Thoracic aorta (tissue), 2 donors: ENCODE measurements around the gene CASS4. TPM values are rescaled to one million over a fixed set of nuclear protein-coding genes. Genes with fewer than 3 reads are reported as not detected.

Experiments
- ATAC-seq: fragments of 150-250 bp; one replicate; pipeline ENCODE4 v1.8.0; 2017; ENCODE audit warnings: low read depth; ENCODE audit not compliant: insufficient number of reproducible peaks, low FRiP score
- DNase-seq: peaks from one replicate; pipeline ENCODE4 v3.0.0-alpha.2; 2020; ENCODE audit warnings: low spot score
- H3K27ac ChIP-seq, 2 donors: fragments of 200-600 bp; sonication (generic); 1 replicate in 1 of 2; 2 replicates in 1 of 2; pipeline ENCODE4 v1.5.1; 2016; ENCODE audit warnings: mild to moderate bottlenecking in 2 of 2, moderate library complexity in 2 of 2
- H3K27me3 ChIP-seq: fragments of 200-600 bp; sonication (generic); replicated peaks from 2 replicates; pipeline ENCODE4 v1.6.0; 2016; ENCODE audit warnings: mild to moderate bottlenecking; ENCODE audit not compliant: insufficient read depth
- H3K36me3 ChIP-seq: fragments of 200-600 bp; sonication (generic); one replicate; pipeline ENCODE4 v1.5.1; 2016
- H3K4me1 ChIP-seq, 2 donors: fragments of 200-600 bp; sonication (generic); 1 replicate in 1 of 2; 2 replicates in 1 of 2; pipeline versions ENCODE4 v1.5.1 to v1.6.0; 2016; ENCODE audit warnings: low read depth in 2 of 2, mild to moderate bottlenecking in 1 of 2; ENCODE audit not compliant: control insufficient read depth in 1 of 2
- H3K4me3 ChIP-seq: fragments of 200-600 bp; sonication (generic); 2 replicates; pipeline ENCODE4 v1.5.1; 2016; ENCODE audit warnings: mild to moderate bottlenecking
- H3K9me3 ChIP-seq: fragments of 200-600 bp; sonication (generic); 2 replicates; pipeline ENCODE4 v1.5.1; 2016
- total RNA-seq, 2 donors: library from RNA; depleted of rRNA; stranded (reverse); fragments of >200 nt; gene quantifications; one replicate each; pipeline versions ENCODE4 v1.1.0 to v1.2.3, GENCODE V29; 2016
- TF ChIP-seq, protein P1 (sequence below): fragments of 200-600 bp; sonication (generic); IDR thresholded peaks from one replicate; pipeline ENCODE4 v1.5.1; 2019; ENCODE audit warnings: antibody characterized with exemption

Gene CASS4
- total RNA-seq, 2 donors from 2014 or later, result 3.0 to 3.1 TPM

DNA sequence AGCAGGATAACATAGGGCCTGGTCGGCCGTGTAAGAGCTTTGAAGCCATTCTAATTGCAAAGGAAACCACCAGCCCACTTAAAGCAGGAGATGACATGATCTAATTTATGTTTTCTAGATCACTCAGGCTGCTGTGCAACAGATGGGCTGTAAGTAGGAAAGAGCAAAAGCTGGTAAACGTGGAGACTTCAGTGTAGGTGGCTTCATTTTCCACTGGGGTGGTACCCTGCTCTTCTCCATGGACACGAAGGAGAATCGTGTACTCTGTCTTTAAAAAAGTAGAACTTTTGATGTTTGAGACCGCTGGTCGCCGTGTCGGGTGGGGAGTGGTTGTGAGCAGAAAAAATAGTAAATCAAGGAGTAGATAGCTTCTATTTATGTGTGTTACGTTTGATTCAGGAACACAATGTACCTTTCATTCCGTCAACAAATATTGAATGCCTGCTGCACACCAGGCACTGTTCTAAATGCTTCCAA is 6.4 kb downstream of the CASS4 start:
- peak overlapping the region in 1 of 2 donors; percentile 21 for H3K27ac ChIP-seq
- DNase-seq, result no peak
- H3K4me1 ChIP-seq, result no peaks in the 10 kb centered on the region
- no peaks in the 10 kb centered on the region for H3K9me3 ChIP-seq
- TF ChIP-seq, protein P1, sequence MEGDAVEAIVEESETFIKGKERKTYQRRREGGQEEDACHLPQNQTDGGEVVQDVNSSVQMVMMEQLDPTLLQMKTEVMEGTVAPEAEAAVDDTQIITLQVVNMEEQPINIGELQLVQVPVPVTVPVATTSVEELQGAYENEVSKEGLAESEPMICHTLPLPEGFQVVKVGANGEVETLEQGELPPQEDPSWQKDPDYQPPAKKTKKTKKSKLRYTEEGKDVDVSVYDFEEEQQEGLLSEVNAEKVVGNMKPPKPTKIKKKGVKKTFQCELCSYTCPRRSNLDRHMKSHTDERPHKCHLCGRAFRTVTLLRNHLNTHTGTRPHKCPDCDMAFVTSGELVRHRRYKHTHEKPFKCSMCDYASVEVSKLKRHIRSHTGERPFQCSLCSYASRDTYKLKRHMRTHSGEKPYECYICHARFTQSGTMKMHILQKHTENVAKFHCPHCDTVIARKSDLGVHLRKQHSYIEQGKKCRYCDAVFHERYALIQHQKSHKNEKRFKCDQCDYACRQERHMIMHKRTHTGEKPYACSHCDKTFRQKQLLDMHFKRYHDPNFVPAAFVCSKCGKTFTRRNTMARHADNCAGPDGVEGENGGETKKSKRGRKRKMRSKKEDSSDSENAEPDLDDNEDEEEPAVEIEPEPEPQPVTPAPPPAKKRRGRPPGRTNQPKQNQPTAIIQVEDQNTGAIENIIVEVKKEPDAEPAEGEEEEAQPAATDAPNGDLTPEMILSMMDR, result no peak
- ATAC-seq, result no peak
- H3K4me3 ChIP-seq, result no peak overlapping the region
- H3K27me3 ChIP-seq, result no peaks in the 10 kb centered on the region
- H3K36me3 ChIP-seq, result no peaks in the 10 kb centered on the region

DNA sequence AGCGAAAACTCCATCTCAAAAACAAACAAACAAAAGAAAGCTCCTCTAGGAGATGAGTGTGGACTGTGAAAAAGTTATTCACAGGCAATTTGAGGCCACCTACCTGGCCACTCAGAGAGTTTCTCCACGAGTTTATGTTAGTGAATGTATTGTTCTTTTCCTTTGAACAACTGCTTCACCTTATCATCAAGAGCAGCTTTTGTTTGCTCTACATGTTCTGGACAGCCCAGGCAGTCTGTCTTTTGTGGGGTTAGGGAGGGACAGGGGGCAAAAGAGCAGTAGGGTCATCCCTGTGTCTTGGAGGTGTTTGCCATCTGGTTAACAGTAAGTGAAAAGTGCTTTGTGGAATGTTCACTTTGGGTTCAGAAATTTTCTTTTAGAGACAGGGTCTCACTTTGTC is 8.0 kb downstream of the CASS4 start:
- Histone ChIP-seq H3K4me3 (no peak overlapping the region), H3K9me3 (no peaks in the 10 kb centered on the region), H3K4me1 (no peaks in the 10 kb centered on the region), H3K36me3 (no peaks in the 10 kb centered on the region), H3K27ac (peak overlapping the region in 1 of 2 donors; percentile 7), H3K27me3 (no peaks in the 10 kb centered on the region)
- ATAC-seq (no peak), DNase-seq (no peak)
- TF ChIP-seq, protein P1, result no peak

DNA sequence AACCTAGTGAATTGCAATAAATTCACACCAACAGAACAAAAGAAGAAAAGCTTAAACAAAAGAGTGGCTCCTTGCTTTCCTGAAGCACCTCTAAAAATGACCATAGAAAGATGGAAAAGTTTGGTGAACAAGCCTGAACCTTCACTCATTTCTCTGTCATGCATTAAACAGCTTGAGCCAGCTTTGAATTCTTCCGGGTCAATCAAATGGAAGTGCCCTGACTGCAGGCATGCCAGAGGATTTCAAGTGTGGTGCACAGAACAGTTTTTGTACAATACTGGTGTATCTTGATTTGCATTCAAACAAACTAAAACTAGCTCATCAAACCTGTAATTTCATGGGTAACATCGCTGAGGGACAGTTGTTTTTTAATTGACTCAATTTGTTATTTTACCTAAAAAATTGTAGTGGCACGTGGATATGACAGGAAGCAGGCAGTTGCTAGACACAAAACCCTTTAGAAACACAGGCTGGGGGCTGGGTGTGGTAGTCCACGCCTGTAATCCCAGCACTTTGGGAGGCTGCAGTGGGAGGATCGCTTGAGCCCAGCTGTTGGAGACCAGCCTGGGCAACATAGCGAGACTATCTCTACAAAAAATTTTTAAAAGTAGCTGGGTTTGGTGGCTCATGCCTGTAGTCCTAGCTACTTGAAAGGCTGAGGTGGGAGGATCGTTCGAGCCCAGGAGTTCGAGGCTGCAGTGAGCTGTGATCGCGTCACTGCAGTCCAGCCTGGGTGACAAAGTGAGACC is 9.1 kb downstream of the CASS4 start:
- H3K36me3 ChIP-seq, result no peaks in the 10 kb centered on the region
- no peak overlapping the region for H3K4me3 ChIP-seq
- no peaks in the 10 kb centered on the region for H3K27me3 ChIP-seq
- TF ChIP-seq, protein P1, result no peak
- no peak for ATAC-seq
- no peak overlapping the region for H3K27ac ChIP-seq
- H3K4me1 ChIP-seq, result no peaks in the 10 kb centered on the region
- no peaks in the 10 kb centered on the region for H3K9me3 ChIP-seq
- DNase-seq, result no peak

DNA sequence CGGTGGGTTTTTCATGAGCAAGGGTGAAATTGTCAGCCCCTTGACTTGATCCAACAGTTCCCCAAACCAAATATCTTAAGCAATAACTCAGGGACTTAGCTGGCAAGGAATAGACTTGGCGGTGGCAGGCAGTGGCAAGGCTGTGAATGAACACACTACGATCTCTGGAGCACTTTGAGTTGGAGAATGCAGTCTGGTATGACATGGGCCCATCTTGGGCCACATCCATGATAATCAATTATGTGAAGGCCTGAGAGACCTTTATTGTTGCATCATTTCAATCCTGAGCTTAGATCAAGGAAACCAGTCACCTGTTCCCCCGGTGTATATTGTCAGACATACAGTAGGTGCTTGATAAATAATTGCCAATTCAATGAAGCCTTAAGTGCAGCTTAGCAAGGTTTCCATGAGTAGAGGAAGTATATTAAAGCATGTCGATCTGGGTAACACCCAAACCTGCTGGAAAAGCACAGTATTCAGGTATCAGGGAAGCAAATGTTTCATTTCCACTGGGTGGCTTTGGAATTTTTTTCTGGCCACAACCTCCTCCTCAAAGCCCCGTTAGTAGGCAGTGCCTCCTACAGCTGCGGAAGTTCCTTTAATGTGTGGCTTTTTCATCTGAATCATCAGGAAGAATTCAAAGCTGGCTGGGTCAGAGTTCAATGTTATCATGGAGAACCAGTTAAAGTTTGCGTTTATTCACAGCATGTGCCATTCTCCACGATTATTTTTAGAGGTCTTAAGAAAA is 10.2 kb downstream of the CASS4 start:
- H3K36me3 ChIP-seq, result no peaks in the 10 kb centered on the region
- no peak overlapping the region for H3K27ac ChIP-seq
- no peaks in the 10 kb centered on the region for H3K27me3 ChIP-seq
- no peaks in the 10 kb centered on the region for H3K9me3 ChIP-seq
- DNase-seq (no peak), ATAC-seq (no peak)
- no peaks in the 10 kb centered on the region for H3K4me1 ChIP-seq
- TF ChIP-seq, protein P1, result no peak
- H3K4me3 ChIP-seq, result no peak overlapping the region

DNA sequence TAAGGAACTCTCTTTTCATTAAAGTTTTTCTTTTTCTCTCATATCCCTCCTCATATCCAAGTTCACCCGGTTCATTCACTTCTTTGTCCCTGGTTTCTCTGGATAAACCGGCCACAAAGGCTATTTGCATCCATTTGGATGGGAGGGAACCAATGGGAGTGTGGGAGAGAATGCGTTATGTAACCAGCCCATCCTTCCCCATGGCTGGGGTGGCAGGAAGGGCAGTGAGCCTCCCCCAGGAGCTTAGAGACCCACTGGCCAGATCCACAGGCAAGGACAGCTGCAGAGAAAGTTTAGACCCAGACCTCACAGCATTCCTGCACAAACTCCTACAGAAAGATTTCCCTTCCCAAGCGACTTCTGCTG is 10.7 kb downstream of the CASS4 start:
- DNase-seq (no peak), ATAC-seq (no peak)
- TF ChIP-seq, protein P1, result no peak
- Histone ChIP-seq H3K4me3 (no peak overlapping the region), H3K9me3 (no peaks in the 10 kb centered on the region), H3K27ac (no peak overlapping the region), H3K36me3 (no peaks in the 10 kb centered on the region), H3K27me3 (no peaks in the 10 kb centered on the region), H3K4me1 (no peaks in the 10 kb centered on the region)
